ENCODE measurements around the gene KRT33B.

The KRT33B gene

GRCh38 chr17:41315814-41316445 is 53.7 kb downstream of the KRT33B start:
- Histone ChIP-seq H3K36me3 (replicated peaks) (no peaks in the 10 kb centered on the region), H3K27ac (no peak overlapping the region), H3K4me3 (ENCODE audit: low read depth, low read length) (no peak overlapping the region), H3K27me3 (replicated peaks) (no peaks in the 10 kb centered on the region)
- no peak for DNase-seq
- in situ Hi-C loops (cut with HindIII; ENCODE audit: low pct_ligation_motif_present, low sequenced_read_pairs), result no loop called here
- TF ChIP-seq, protein P1, sequence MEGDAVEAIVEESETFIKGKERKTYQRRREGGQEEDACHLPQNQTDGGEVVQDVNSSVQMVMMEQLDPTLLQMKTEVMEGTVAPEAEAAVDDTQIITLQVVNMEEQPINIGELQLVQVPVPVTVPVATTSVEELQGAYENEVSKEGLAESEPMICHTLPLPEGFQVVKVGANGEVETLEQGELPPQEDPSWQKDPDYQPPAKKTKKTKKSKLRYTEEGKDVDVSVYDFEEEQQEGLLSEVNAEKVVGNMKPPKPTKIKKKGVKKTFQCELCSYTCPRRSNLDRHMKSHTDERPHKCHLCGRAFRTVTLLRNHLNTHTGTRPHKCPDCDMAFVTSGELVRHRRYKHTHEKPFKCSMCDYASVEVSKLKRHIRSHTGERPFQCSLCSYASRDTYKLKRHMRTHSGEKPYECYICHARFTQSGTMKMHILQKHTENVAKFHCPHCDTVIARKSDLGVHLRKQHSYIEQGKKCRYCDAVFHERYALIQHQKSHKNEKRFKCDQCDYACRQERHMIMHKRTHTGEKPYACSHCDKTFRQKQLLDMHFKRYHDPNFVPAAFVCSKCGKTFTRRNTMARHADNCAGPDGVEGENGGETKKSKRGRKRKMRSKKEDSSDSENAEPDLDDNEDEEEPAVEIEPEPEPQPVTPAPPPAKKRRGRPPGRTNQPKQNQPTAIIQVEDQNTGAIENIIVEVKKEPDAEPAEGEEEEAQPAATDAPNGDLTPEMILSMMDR (IDR thresholded peaks at IDR 0.05; ENCODE audit: low read depth, low read length, missing control alignments), result no peak

GRCh38 chr17:41315204-41315794 is 54.3 kb downstream of the KRT33B start, which contains the start of gene KRTAP17-1:
KRTAP17-1 (minus strand) TSS chr17:41315710; CDS start chr17:41315650, 60 bp downstream.
- no peak within 1 kb of the TSS for H3K4me3 ChIP-seq (ENCODE audit: low read depth, low read length)
- no peak within 1 kb of the TSS for H3K27ac ChIP-seq
- TF ChIP-seq, protein P1 (IDR thresholded peaks at IDR 0.05; ENCODE audit: low read depth, low read length, missing control alignments), result no peak
- DNase-seq, result no peak
- H3K36me3 ChIP-seq (replicated peaks), result no peaks in the 10 kb centered on the region
- H3K27me3 ChIP-seq (replicated peaks), result no peaks in the 10 kb centered on the region
- in situ Hi-C loops (cut with HindIII; ENCODE audit: low pct_ligation_motif_present, low sequenced_read_pairs), result no loop called here

All from brain microvascular endothelial cell (primary cell).